Measurements from ENCODE around the gene RSL1D1.
"Not testable (repeated sequence)": the region's sequence is repeated elsewhere in the genome, so short reads cannot be mapped to it uniquely, and the experiment has no call there.

The RSL1D1 gene

GRCh38 chr16:11835891-11836649 lies 15.3 kb downstream of the RSL1D1 start:
- no peak overlapping the region for H3K4me3 ChIP-seq (ENCODE audit: low read depth, low read length)
- DNase-seq (ENCODE audit: low read depth, low spot score): peak; percentile 78
- in situ Hi-C loops (cut with HindIII; ENCODE audit: low sequenced_read_pairs): no loop called here
- TF ChIP-seq CTCF (IDR thresholded peaks at IDR 0.05; ENCODE audit: low read depth, low read length): no peak

GRCh38 chr16:11835309-11835708 lies 16.0 kb downstream of the RSL1D1 start:
- no peak overlapping the region for H3K4me3 ChIP-seq (ENCODE audit: low read depth, low read length)
- in situ Hi-C loops (cut with HindIII; ENCODE audit: low sequenced_read_pairs): no loop called here
- no peak for TF ChIP-seq CTCF (IDR thresholded peaks at IDR 0.05; ENCODE audit: low read depth, low read length)
- no peak for DNase-seq (ENCODE audit: low read depth, low spot score)

- peak; percentile 82 for DNase-seq (ENCODE audit: low read depth, low spot score)
- in situ Hi-C loops (cut with HindIII; ENCODE audit: low sequenced_read_pairs): no loop called here
- TF ChIP-seq CTCF (IDR thresholded peaks at IDR 0.05; ENCODE audit: low read depth, low read length): no peak
- H3K4me3 ChIP-seq (ENCODE audit: low read depth, low read length): no peak overlapping the region
These were observed 17.2 kb downstream of the RSL1D1 start for GRCh38 chr16:11833951-11834695.

GRCh38 chr16:11828696-11829095 lies 22.6 kb downstream of the RSL1D1 start:
- TF ChIP-seq CTCF (IDR thresholded peaks at IDR 0.05; ENCODE audit: low read depth, low read length): no peak
- no peak overlapping the region for H3K4me3 ChIP-seq (ENCODE audit: low read depth, low read length)
- in situ Hi-C loops (cut with HindIII; ENCODE audit: low sequenced_read_pairs): no loop called here
- DNase-seq (ENCODE audit: low read depth, low spot score): no peak

GRCh38 chr16:11825520-11826165 lies 25.7 kb downstream of the RSL1D1 start:
- in situ Hi-C loops (cut with HindIII; ENCODE audit: low sequenced_read_pairs); H3K4me3 ChIP-seq (ENCODE audit: low read depth, low read length); DNase-seq (ENCODE audit: low read depth, low spot score): not testable (repeated sequence)

GRCh38 chr16:11824362-11824761 lies 27.0 kb downstream of the RSL1D1 start:
- no peak for DNase-seq (ENCODE audit: low read depth, low spot score)
- no peak for TF ChIP-seq CTCF (IDR thresholded peaks at IDR 0.05; ENCODE audit: low read depth, low read length)
- in situ Hi-C loops (cut with HindIII; ENCODE audit: low sequenced_read_pairs): no loop called here
- H3K4me3 ChIP-seq (ENCODE audit: low read depth, low read length): no peak overlapping the region

GRCh38 chr16:11823645-11824044 lies 27.7 kb downstream of the RSL1D1 start:
- in situ Hi-C loops (cut with HindIII; ENCODE audit: low sequenced_read_pairs); DNase-seq (ENCODE audit: low read depth, low spot score); H3K4me3 ChIP-seq (ENCODE audit: low read depth, low read length): not testable (repeated sequence)
